Esophagus (tissue), 2 donors: ENCODE measurements around the gene RAPGEF2. TPM values are rescaled to one million over a fixed set of nuclear protein-coding genes. Genes with fewer than 3 reads are reported as not detected.

Source experiments
- H3K27ac ChIP-seq, 2 donors: one replicate each; pipeline ENCODE4 v1.5.1; 2013; ENCODE audit warnings: low read depth in 2 of 2, mild to moderate bottlenecking in 2 of 2, inconsistent platforms in 1 of 2, low read length in 1 of 2, moderate library complexity in 1 of 2
- H3K27me3 ChIP-seq, 2 donors: one replicate each; pipeline ENCODE4 v1.6.1; 2013; ENCODE audit warnings: low read length in 2 of 2, control low read depth in 1 of 2, mild to moderate bottlenecking in 1 of 2; ENCODE audit not compliant: insufficient read depth in 2 of 2, control insufficient read depth in 1 of 2
- H3K36me3 ChIP-seq, 2 donors: one replicate each; pipeline ENCODE4 v1.6.1; 2013; ENCODE audit warnings: low read length in 1 of 2; ENCODE audit not compliant: control insufficient read depth in 2 of 2, insufficient read depth in 2 of 2
- H3K4me1 ChIP-seq, 2 donors: one replicate each; pipeline ENCODE4 v1.6.1; 2013; ENCODE audit warnings: low read length in 1 of 2; ENCODE audit not compliant: control insufficient read depth in 2 of 2, insufficient read depth in 2 of 2
- H3K4me3 ChIP-seq, 2 donors: one replicate each; pipeline ENCODE4 v1.5.1; 2013; ENCODE audit warnings: low read length in 2 of 2, mild to moderate bottlenecking in 2 of 2, low read depth in 1 of 2, moderate library complexity in 1 of 2
- H3K9me3 ChIP-seq, 2 donors: one replicate each; pipeline ENCODE4 v1.6.1; 2013; ENCODE audit warnings: mild to moderate bottlenecking in 2 of 2, low read depth in 1 of 2, low read length in 1 of 2, moderate library complexity in 1 of 2; ENCODE audit not compliant: control insufficient read depth in 2 of 2, insufficient read depth in 1 of 2
- WGBS, 2 donors: extraction: QIAGEN DNeasy Blood & Tissue Kit; methylation state at CpG; one replicate each; pipeline ENCODE4 v1.1.7; 2013; 5-methylcytosine and 5-hydroxymethylcytosine counted together
- polyA plus RNA-seq, 2 donors: library from polyadenylated mRNA; stranded (reverse); fragments of 200-250 nt; gene quantifications; one replicate each; pipeline ENCODE4 v1.2.3, GENCODE V29; 2013
- donor health status: healthy with polysubstance abuse.
- donor health status: Bipolar disorder and iron deficiency.

Gene RAPGEF2
- polyA plus RNA-seq, 2 donors: 3.9 to 4.3 TPM

GRCh38 chr4:159384017-159384416 lies 281.1 kb downstream of the RAPGEF2 start:
- H3K4me3 ChIP-seq: no peak overlapping the region
- H3K27me3 ChIP-seq: no peaks in the 10 kb centered on the region
- no peaks in the 10 kb centered on the region for H3K36me3 ChIP-seq
- no peaks in the 10 kb centered on the region for H3K9me3 ChIP-seq
- no peaks in the 10 kb centered on the region for H3K4me1 ChIP-seq
- H3K27ac ChIP-seq: no peak overlapping the region

GRCh38 chr4:159384632-159385031 lies 281.8 kb downstream of the RAPGEF2 start:
- Histone ChIP-seq H3K36me3 (no peaks in the 10 kb centered on the region), H3K27ac (no peak overlapping the region), H3K27me3 (no peaks in the 10 kb centered on the region), H3K4me1 (no peaks in the 10 kb centered on the region), H3K9me3 (no peaks in the 10 kb centered on the region), H3K4me3 (no peak overlapping the region)

DNA sequence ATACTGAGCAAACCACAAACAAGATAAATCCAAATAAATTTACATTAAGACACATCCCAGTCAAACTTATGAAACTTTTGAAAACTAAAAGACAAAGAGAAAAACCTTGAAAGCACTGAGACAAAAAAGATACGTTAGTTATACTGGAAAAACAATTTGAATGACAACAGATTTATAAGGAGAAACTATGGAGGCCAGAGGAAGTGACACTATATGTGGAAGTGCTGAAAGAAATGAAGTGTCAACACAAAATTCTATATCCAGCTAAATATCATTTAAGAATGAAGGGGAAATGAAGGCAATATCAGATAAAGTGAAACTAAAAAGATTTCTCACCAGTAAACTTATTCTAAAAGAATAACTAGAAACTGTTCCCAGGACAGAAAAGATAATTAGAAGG lies 283.7 kb downstream of the RAPGEF2 start:
- Histone ChIP-seq H3K9me3 (no peaks in the 10 kb centered on the region), H3K4me1 (no peaks in the 10 kb centered on the region), H3K27ac (no peak overlapping the region), H3K27me3 (no peaks in the 10 kb centered on the region), H3K4me3 (no peak overlapping the region), H3K36me3 (no peaks in the 10 kb centered on the region)
- WGBS, 2 donors: 80 to 85% methylated on average over 1 of the region's 1 CpG

DNA sequence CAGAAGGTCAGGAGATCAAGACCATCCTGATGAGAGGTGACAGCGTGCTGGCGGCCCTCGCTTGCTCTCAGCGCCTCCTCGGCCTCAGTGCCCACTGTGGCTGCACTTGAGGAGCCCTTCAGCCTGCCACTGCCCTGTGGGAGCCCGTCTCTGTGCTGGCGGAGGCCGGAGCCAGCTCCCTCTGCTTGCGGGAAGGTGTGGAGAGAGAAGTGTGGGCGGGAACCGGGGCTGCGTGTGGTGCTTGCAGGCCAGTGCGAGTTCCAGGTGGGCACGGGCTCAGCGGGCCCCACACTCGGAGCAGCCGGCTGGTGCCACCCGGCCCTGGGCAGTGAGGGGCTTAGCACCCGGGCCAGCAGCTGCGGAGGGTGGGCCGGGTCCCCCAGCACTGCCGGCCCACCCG lies 286.9 kb downstream of the RAPGEF2 start:
- WGBS, 2 donors: 94% methylated on average over 23 of the region's 23 CpGs
- Histone ChIP-seq H3K27ac (no peak overlapping the region), H3K4me3 (no peak overlapping the region), H3K27me3 (no peaks in the 10 kb centered on the region), H3K4me1 (no peaks in the 10 kb centered on the region), H3K36me3 (no peaks in the 10 kb centered on the region), H3K9me3 (no peaks in the 10 kb centered on the region)

DNA sequence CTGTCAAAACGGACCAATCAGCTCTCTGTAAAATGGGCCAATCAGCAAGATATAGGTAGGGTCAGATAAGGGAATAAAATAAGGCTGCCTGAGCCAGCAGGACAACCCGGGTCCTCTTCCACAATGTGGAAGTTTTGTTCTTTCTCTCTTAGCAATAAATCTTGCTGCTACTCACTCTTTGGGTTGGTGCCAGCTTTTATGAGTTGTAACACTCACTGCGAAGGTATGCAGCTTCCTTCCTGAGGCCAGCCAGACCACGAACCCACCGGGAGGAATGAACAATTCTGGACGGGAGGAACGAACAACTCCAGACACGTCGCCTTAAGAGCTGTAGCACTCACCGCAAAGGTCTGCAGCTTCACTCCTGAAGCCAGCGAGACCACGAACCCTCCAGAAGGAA lies 287.8 kb downstream of the RAPGEF2 start:
- no peaks in the 10 kb centered on the region for H3K4me1 ChIP-seq
- H3K4me3 ChIP-seq: no peak overlapping the region
- 28 to 38% methylated on average over 12 of the region's 12 CpGs for WGBS, 2 donors

DNA sequence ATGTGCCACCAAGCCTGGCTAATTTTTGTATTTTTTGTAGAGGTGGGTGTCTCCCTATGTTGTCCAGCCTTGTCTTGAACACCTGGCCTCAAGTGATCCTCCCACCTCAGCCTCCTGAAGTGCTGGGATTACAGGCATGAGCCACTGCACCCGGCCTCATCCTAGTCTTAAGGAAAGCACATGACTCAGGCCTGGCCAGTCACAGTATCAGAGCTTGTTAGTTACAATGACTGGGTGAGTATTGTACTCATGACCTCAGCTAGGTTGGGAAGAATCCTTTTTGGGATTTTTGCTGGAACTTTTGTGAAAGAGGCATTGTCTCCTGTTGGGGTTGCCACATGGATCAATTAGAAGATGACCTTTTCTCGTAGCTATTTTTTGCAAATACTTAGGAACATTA lies 292.8 kb downstream of the RAPGEF2 start:
- H3K27ac ChIP-seq: no peak overlapping the region
- 86 to 87% methylated on average over 2 of the region's 2 CpGs for WGBS, 2 donors
- no peaks in the 10 kb centered on the region for H3K36me3 ChIP-seq
- H3K4me3 ChIP-seq: no peak overlapping the region
- H3K4me1 ChIP-seq: no peaks in the 10 kb centered on the region
- H3K27me3 ChIP-seq: no peaks in the 10 kb centered on the region
- no peaks in the 10 kb centered on the region for H3K9me3 ChIP-seq

More for the DNA sequence above, 287.8 kb downstream of the RAPGEF2 start:
- no peaks in the 10 kb centered on the region for H3K36me3 ChIP-seq
- no peaks in the 10 kb centered on the region for H3K27me3 ChIP-seq
- H3K27ac ChIP-seq: no peak overlapping the region
- no peaks in the 10 kb centered on the region for H3K9me3 ChIP-seq

GRCh38 chr4:159396151-159396550 lies 293.3 kb downstream of the RAPGEF2 start:
- WGBS, 2 donors: 75 to 78% methylated on average over 3 of the region's 3 CpGs
- H3K27ac ChIP-seq: no peak overlapping the region
- H3K27me3 ChIP-seq: no peaks in the 10 kb centered on the region
- H3K36me3 ChIP-seq: no peaks in the 10 kb centered on the region
- H3K4me1 ChIP-seq: no peaks in the 10 kb centered on the region
- H3K9me3 ChIP-seq: no peaks in the 10 kb centered on the region
- H3K4me3 ChIP-seq: no peak overlapping the region

DNA sequence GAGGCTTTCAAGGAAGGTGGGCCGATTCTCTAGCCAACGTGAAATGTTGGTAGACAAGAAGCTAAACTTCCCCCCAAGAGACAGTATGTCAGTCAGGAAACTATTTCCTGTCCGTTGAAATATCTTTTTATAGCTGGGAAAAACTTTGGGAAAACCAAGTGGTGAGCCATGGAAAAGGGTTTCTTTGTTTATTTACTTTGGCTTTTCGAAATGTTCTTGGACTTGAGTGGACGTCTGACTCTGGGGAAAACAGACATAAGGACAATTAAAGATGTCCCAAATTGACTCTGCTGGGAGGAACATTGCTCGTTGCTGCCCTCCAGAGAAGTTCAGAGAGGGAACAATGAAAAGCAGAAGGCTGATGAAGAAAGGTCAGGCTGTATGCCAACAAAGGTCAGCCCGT lies 295.4 kb downstream of the RAPGEF2 start:
- H3K36me3 ChIP-seq: no peaks in the 10 kb centered on the region
- no peaks in the 10 kb centered on the region for H3K4me1 ChIP-seq
- no peaks in the 10 kb centered on the region for H3K27me3 ChIP-seq
- H3K4me3 ChIP-seq: no peak overlapping the region
- H3K9me3 ChIP-seq: no peaks in the 10 kb centered on the region
- WGBS, 2 donors: 61 to 64% methylated on average over 7 of the region's 7 CpGs
- H3K27ac ChIP-seq: no peak overlapping the region

DNA sequence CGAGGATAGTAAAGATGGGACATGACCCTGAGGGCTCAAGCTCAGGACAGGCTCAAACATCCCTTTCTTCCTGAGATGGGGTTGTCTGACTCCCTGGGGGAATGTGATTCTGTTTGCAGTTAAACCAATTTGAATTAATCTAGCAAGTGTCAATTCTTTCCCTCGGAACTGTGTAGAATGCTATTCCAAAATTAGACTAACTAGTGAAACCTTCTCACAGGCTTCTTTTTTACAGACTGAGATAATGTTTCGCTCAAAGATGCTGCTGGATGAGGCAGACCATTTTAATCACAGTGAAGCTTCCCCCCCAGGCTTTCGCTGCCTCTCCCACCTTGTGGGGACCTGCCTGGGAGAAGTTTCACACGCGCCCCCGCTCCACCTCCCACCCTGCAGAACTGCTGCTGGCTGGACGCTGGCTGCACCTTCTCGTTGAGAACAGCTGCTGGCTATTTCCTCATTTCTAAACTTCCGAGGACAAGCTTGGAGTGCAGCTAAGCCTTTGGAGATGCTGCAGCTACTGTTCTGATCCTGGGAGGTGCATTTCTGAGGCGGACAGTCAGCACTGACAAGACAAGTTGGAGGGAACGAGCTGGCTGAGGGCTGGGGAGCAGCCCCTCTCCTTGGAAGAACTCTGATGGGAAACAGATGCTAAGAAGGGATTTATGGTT lies 297.8 kb downstream of the RAPGEF2 start:
- H3K27me3 ChIP-seq: no peaks in the 10 kb centered on the region
- no peaks in the 10 kb centered on the region for H3K36me3 ChIP-seq
- H3K4me1 ChIP-seq: no peaks in the 10 kb centered on the region
- no peak overlapping the region for H3K27ac ChIP-seq
- H3K4me3 ChIP-seq: no peak overlapping the region
- H3K9me3 ChIP-seq: no peaks in the 10 kb centered on the region
- WGBS, 2 donors: 42 to 45% methylated on average over 12 of the region's 12 CpGs

- WGBS, 2 donors: 62 to 69% methylated on average over 4 of the region's 4 CpGs
- Histone ChIP-seq H3K27ac (no peak overlapping the region), H3K36me3 (no peaks in the 10 kb centered on the region), H3K4me1 (no peaks in the 10 kb centered on the region), H3K9me3 (no peaks in the 10 kb centered on the region), H3K4me3 (no peak overlapping the region), H3K27me3 (no peaks in the 10 kb centered on the region)
Measured at GRCh38 chr4:159401226-159401712, 298.4 kb downstream of the RAPGEF2 start.
